HG03432 (cell line): ENCODE data around the gene GIMAP1.

ENCODE experiments used
- ATAC-seq: cut with Tn5 transposase; IDR thresholded peaks from one replicate; pipeline ENCODE4 v1.9.1; 2021; ENCODE audit warnings: mild to moderate bottlenecking, moderate library complexity; ENCODE audit not compliant: unreplicated experiment

GIMAP1 gene

GRCh38 chr7:150745876-150746275, 29.5 kb downstream of the GIMAP1 start:
- no peak for ATAC-seq

GRCh38 chr7:150746921-150747320, 30.5 kb downstream of the GIMAP1 start:
- ATAC-seq: no peak

- no peak for ATAC-seq
These were observed 32.0 kb downstream of the GIMAP1 start for GRCh38 chr7:150748376-150748775.

- no peak for ATAC-seq
These were observed 35.3 kb downstream of the GIMAP1 start for GRCh38 chr7:150751702-150752101.

- ATAC-seq: no peak
These were observed 36.8 kb downstream of the GIMAP1 start for GRCh38 chr7:150753239-150753638.

GRCh38 chr7:150753826-150754603, 37.6 kb downstream of the GIMAP1 start:
- ATAC-seq: peak; percentile 43

GRCh38 chr7:150754951-150755350, 38.5 kb downstream of the GIMAP1 start:
- ATAC-seq: no peak

- peak; percentile 61 for ATAC-seq
These were observed 39.2 kb downstream of the GIMAP1 start for GRCh38 chr7:150755473-150756099.

GRCh38 chr7:150756166-150756565, 39.8 kb downstream of the GIMAP1 start:
- no peak for ATAC-seq

- no peak for ATAC-seq
These were observed 40.4 kb downstream of the GIMAP1 start for GRCh38 chr7:150756858-150757257.

- ATAC-seq: no peak
These were observed 43.1 kb downstream of the GIMAP1 start for GRCh38 chr7:150759479-150759878.

GRCh38 chr7:150766334-150766709, 49.9 kb downstream of the GIMAP1 start:
- ATAC-seq: no peak

- ATAC-seq: no peak
These were observed 53.4 kb downstream of the GIMAP1 start for GRCh38 chr7:150769768-150770167.
